ENCODE data around the gene ILDR1.

ILDR1 gene

GRCh38 chr3:121998611-121999473, 23.2 kb downstream of the ILDR1 start:
- DNase-seq (ENCODE audit: low spot score): no peak
- no peak for TF ChIP-seq CTCF (IDR thresholded peaks at IDR 0.05; ENCODE audit: borderline replicate concordance, control extremely low read depth, extremely low read depth, insufficient read depth, missing control alignments)
- in situ Hi-C loops (cut with MboI; ENCODE audit: low sequenced_read_pairs, unreplicated experiment): loop anchor here (10.0 to 25.0 kb wide), 2 partner anchors 266 to 437 kb away; partner anchors contain the start of gene ARGFX

GRCh38 chr3:121998030-121998580, 23.9 kb downstream of the ILDR1 start:
- no peak for TF ChIP-seq CTCF (IDR thresholded peaks at IDR 0.05; ENCODE audit: borderline replicate concordance, control extremely low read depth, extremely low read depth, insufficient read depth, missing control alignments)
- in situ Hi-C loops (cut with MboI; ENCODE audit: low sequenced_read_pairs, unreplicated experiment): loop anchor here (10.0 to 25.0 kb wide), 2 partner anchors 267 to 436 kb away; partner anchors contain the start of gene ARGFX
- DNase-seq (ENCODE audit: low spot score): no peak

- no peak for TF ChIP-seq CTCF (IDR thresholded peaks at IDR 0.05; ENCODE audit: borderline replicate concordance, control extremely low read depth, extremely low read depth, insufficient read depth, missing control alignments)
- in situ Hi-C loops (cut with MboI; ENCODE audit: low sequenced_read_pairs, unreplicated experiment): loop anchor here (10.0 to 25.0 kb wide), 2 partner anchors 267 to 435 kb away; partner anchors contain the start of gene ARGFX
- no peak for DNase-seq (ENCODE audit: low spot score)
Observed at GRCh38 chr3:121997372-121997771, 24.7 kb downstream of the ILDR1 start.

GRCh38 chr3:121996441-121996840, 25.6 kb downstream of the ILDR1 start:
- no peak for DNase-seq (ENCODE audit: low spot score)
- in situ Hi-C loops (cut with MboI; ENCODE audit: low sequenced_read_pairs, unreplicated experiment): loop anchor here (10.0 to 25.0 kb wide), 2 partner anchors 268 to 434 kb away; partner anchors contain the start of gene ARGFX
- TF ChIP-seq CTCF (IDR thresholded peaks at IDR 0.05; ENCODE audit: borderline replicate concordance, control extremely low read depth, extremely low read depth, insufficient read depth, missing control alignments): no peak

GRCh38 chr3:121995161-121996137, 26.6 kb downstream of the ILDR1 start:
- peak; percentile 58 for TF ChIP-seq CTCF (IDR thresholded peaks at IDR 0.05; ENCODE audit: borderline replicate concordance, control extremely low read depth, extremely low read depth, insufficient read depth, missing control alignments)
- in situ Hi-C loops (cut with MboI; ENCODE audit: low sequenced_read_pairs, unreplicated experiment): loop anchor here (10.0 to 25.0 kb wide), 2 partner anchors 269 to 433 kb away; partner anchors contain the start of gene ARGFX
- DNase-seq (ENCODE audit: low spot score): no peak

- TF ChIP-seq CTCF (IDR thresholded peaks at IDR 0.05; ENCODE audit: borderline replicate concordance, control extremely low read depth, extremely low read depth, insufficient read depth, missing control alignments): no peak
- in situ Hi-C loops (cut with MboI; ENCODE audit: low sequenced_read_pairs, unreplicated experiment): loop anchor here (10.0 to 25.0 kb wide), 2 partner anchors 270 to 432 kb away; partner anchors contain the start of gene ARGFX
- no peak for DNase-seq (ENCODE audit: low spot score)
Observed at GRCh38 chr3:121994551-121994950, 27.5 kb downstream of the ILDR1 start.

Data from GM13976 (cell line).